Astrocyte of the spinal cord (primary cell): ENCODE data around the gene OR10G7.

Source experiments
- DNase-seq: peaks from one replicate; pipeline ENCODE4 v3.0.0; 2011; ENCODE audit warnings: low read depth, low spot score
- H3K4me3 ChIP-seq: 2 replicates; pipeline ENCODE4 v1.5.1; 2011; ENCODE audit warnings: low read depth, mild to moderate bottlenecking, low read length, moderate library complexity
- CTCF ChIP-seq: IDR thresholded peaks from 2 replicates; pipeline ENCODE4 v1.5.1; 2012; ENCODE audit warnings: low read depth, mild to moderate bottlenecking, low read length, inconsistent platforms
- in situ Hi-C: cut with HindIII; loops from 2 replicates; pipeline ENCODE4 v1.10.0; 2017; ENCODE audit warnings: low sequenced_read_pairs

OR10G7 gene

GRCh38 chr11:124072147-124072546 is 31.0 kb upstream of the OR10G7 start:
- TF ChIP-seq CTCF, result no peak
- in situ Hi-C loops, result no loop called here
- no peak for DNase-seq
- H3K4me3 ChIP-seq, result no peak overlapping the region

GRCh38 chr11:124071623-124071948 is 30.5 kb upstream of the OR10G7 start:
- DNase-seq, result no peak
- TF ChIP-seq CTCF, result no peak
- in situ Hi-C loops, result no loop called here

GRCh38 chr11:124070915-124071622 is 29.9 kb upstream of the OR10G7 start:
- DNase-seq, result peak; percentile 86
- peak; percentile 70 for TF ChIP-seq CTCF
- H3K4me3 ChIP-seq, result no peak overlapping the region
- in situ Hi-C loops, result no loop called here

More at GRCh38 chr11:124071623-124071948, 30.5 kb upstream of the OR10G7 start:
- H3K4me3 ChIP-seq, result no peak overlapping the region

GRCh38 chr11:124069429-124070401 is 28.6 kb upstream of the OR10G7 start:
- H3K4me3 ChIP-seq, result peak overlapping the region; percentile 22
- in situ Hi-C loops, result no loop called here
- TF ChIP-seq CTCF, result peak; percentile 91
- peak; percentile 61 for DNase-seq

GRCh38 chr11:124068601-124069110 is 27.5 kb upstream of the OR10G7 start:
- in situ Hi-C loops, result no loop called here
- no peak overlapping the region for H3K4me3 ChIP-seq
- TF ChIP-seq CTCF, result no peak
- no peak for DNase-seq

- no peak for TF ChIP-seq CTCF
- in situ Hi-C loops, result no loop called here
- no peak overlapping the region for H3K4me3 ChIP-seq
- no peak for DNase-seq
Observed at GRCh38 chr11:124052966-124053365, 11.8 kb upstream of the OR10G7 start.
